HEK293T (cell line): Measurements from ENCODE around the gene TCF7L1.

ENCODE experiments used
- ARNT ChIP-seq: fragments of 450-650 bp; IDR thresholded peaks from 2 replicates; pipeline ENCODE4 v1.6.1; 2017; ENCODE audit warnings: mild to moderate bottlenecking
- ELF4 ChIP-seq: fragments of 450-650 bp; IDR thresholded peaks from 2 replicates; pipeline ENCODE4 v1.6.1; 2017; ENCODE audit warnings: antibody characterized with exemption
- FOXA1 ChIP-seq: fragments of 450-650 bp; IDR thresholded peaks from 2 replicates; pipeline ENCODE4 v1.6.1; 2016; ENCODE audit warnings: mild to moderate bottlenecking
- FOXM1 ChIP-seq: fragments of 450-650 bp; IDR thresholded peaks from 2 replicates; pipeline ENCODE4 v1.6.1; 2017; ENCODE audit warnings: mild to moderate bottlenecking, borderline replicate concordance
- LEF1 ChIP-seq: fragments of 450-650 bp; IDR thresholded peaks from 2 replicates; pipeline ENCODE4 v1.6.1; 2017; ENCODE audit warnings: mild to moderate bottlenecking, borderline replicate concordance
- NFRKB ChIP-seq: fragments of 450-650 bp; IDR thresholded peaks from 2 replicates; pipeline ENCODE4 v1.6.1; 2016; ENCODE audit warnings: mild to moderate bottlenecking, moderate library complexity
- PKNOX1 ChIP-seq: fragments of 450-650 bp; IDR thresholded peaks from 2 replicates; pipeline ENCODE4 v1.6.1; 2016
- SUZ12 ChIP-seq: fragments of 450-650 bp; IDR thresholded peaks from 2 replicates; pipeline ENCODE4 v1.6.1; 2016; ENCODE audit warnings: mild to moderate bottlenecking
- TARDBP ChIP-seq: fragments of 450-650 bp; IDR thresholded peaks from 2 replicates; pipeline ENCODE4 v1.6.1; 2016

GRCh38 chr2:85248773-85249509, 115.7 kb downstream of the TCF7L1 start:
- TF ChIP-seq FOXA1, result no peak
- TF ChIP-seq ELF4, result no peak
- no peak for TF ChIP-seq ARNT
- TF ChIP-seq NFRKB, result no peak
- no peak for TF ChIP-seq FOXM1
- no peak for TF ChIP-seq LEF1
- TF ChIP-seq PKNOX1, result no peak
- no peak for TF ChIP-seq SUZ12
- no peak for TF ChIP-seq TARDBP
